IMR-90 (cell line): Measurements from ENCODE around the gene USB1. TPM values are rescaled to one million over a fixed set of nuclear protein-coding genes. Genes with fewer than 3 reads are reported as not detected.

Experiments
- ATAC-seq: fragments of 200-7000 bp; cut with Tn5 transposase; 2 replicates; pipeline ENCODE4 v1.9.1; 2020; ENCODE audit warnings: low read depth, mild to moderate bottlenecking, moderate library complexity
- BruUV-seq: library from RNA; stranded (reverse); fragments of 400-500 nt; replicated peaks from 2 replicates; lab custom pipeline; 2021; lab: Mats Ljungman, UMichigan
- CTCF ChIA-PET: fragments of 300-600 bp; formaldehyde crosslinking; extraction: SDS; loops from one replicate; lab custom pipeline; 2021; ENCODE audit warnings: antibody characterized with exemption; lab: Yijun Ruan, JAX
- POLR2A ChIA-PET: fragments of 300-600 bp; sonication (Branson Sonifier 250); formaldehyde crosslinking; loops from one replicate; lab custom pipeline; 2022; ENCODE audit warnings: antibody characterized with exemption; ENCODE audit not compliant: unreplicated experiment; lab: Charles Lee
- DNase-seq: peaks from one replicate; pipeline ENCODE4 v3.0.0; 2013
- H2AFZ ChIP-seq: replicated peaks from 2 replicates; pipeline ENCODE3; 2013; ENCODE audit warnings: low read length, mild to moderate bottlenecking; ENCODE audit not compliant: poor library complexity
- H2AK5ac ChIP-seq: 2 replicates; pipeline ENCODE4 v1.6.1; 2013; ENCODE audit warnings: low read depth, low read length, inconsistent platforms
- H2AK9ac ChIP-seq: replicated peaks from 2 replicates; pipeline ENCODE3; 2013; ENCODE audit warnings: mild to moderate bottlenecking, low read depth, low read length, moderate library complexity; ENCODE audit not compliant: poor library complexity
- H2BK120ac ChIP-seq: 2 replicates; pipeline ENCODE4 v1.6.1; 2013; ENCODE audit warnings: low read depth, low read length, inconsistent platforms
- H2BK15ac ChIP-seq: 3 replicates; pipeline ENCODE4 v1.6.1; 2013; ENCODE audit warnings: low read depth, low read length, inconsistent platforms
- H2BK20ac ChIP-seq: 2 replicates; pipeline ENCODE4 v1.6.1; 2013; ENCODE audit warnings: low read depth, mild to moderate bottlenecking, inconsistent platforms, low read length, moderate library complexity
- H2BK5ac ChIP-seq: 2 replicates; pipeline ENCODE4 v1.6.1; 2013; ENCODE audit warnings: mild to moderate bottlenecking, low read depth, low read length, inconsistent platforms; ENCODE audit not compliant: poor library complexity, severe bottlenecking
- H3K14ac ChIP-seq: replicated peaks from 2 replicates; pipeline ENCODE4 v1.6.1; 2013; ENCODE audit warnings: low read depth, low read length, inconsistent platforms
- H3K18ac ChIP-seq: 2 replicates; pipeline ENCODE4 v1.6.1; 2013; ENCODE audit warnings: low read depth, low read length, control low read depth
- H3K23ac ChIP-seq: 2 replicates; pipeline ENCODE4 v1.6.1; 2013; ENCODE audit warnings: low read depth, low read length, inconsistent platforms
- H3K27ac ChIP-seq: 2 replicates; pipeline ENCODE4 v1.5.1; 2013; ENCODE audit warnings: mild to moderate bottlenecking, control low read depth, low read length; ENCODE audit not compliant: insufficient read depth
- H3K27me3 ChIP-seq: 2 replicates; pipeline ENCODE4 v1.6.1; 2013; ENCODE audit warnings: low read length; ENCODE audit not compliant: control insufficient read depth, insufficient read depth
- H3K36me3 ChIP-seq: 2 replicates; pipeline ENCODE4 v1.6.1; 2013; ENCODE audit warnings: low read length, mixed read lengths; ENCODE audit not compliant: control insufficient read depth, insufficient read depth
- H3K4ac ChIP-seq: 2 replicates; pipeline ENCODE4 v1.6.1; 2013; ENCODE audit warnings: low read depth, low read length, inconsistent platforms
- H3K4me1 ChIP-seq: 2 replicates; pipeline ENCODE4 v1.6.1; 2013; ENCODE audit warnings: low read length, mixed read lengths; ENCODE audit not compliant: control insufficient read depth, insufficient read depth
- H3K4me2 ChIP-seq: 2 replicates; pipeline ENCODE4 v1.6.1; 2013; ENCODE audit warnings: low read depth, mild to moderate bottlenecking, control low read depth, low read length, moderate library complexity
- H3K4me3 ChIP-seq: 2 replicates; pipeline ENCODE4 v1.5.1; 2013; ENCODE audit warnings: low read depth, mild to moderate bottlenecking, control low read depth, low read length, moderate library complexity; ENCODE audit not compliant: insufficient read depth
- H3K56ac ChIP-seq: 2 replicates; pipeline ENCODE4 v1.6.1; 2013; ENCODE audit warnings: low read length, inconsistent platforms; ENCODE audit not compliant: insufficient read depth; ENCODE audit errors: extremely low read depth
- H3K79me1 ChIP-seq, 2 experiments: 2 replicates each; pipeline ENCODE4 v1.6.1; 2013; ENCODE audit warnings: low read length in 2 of 2, inconsistent platforms in 1 of 2, low read depth in 1 of 2
- H3K9ac ChIP-seq: 2 replicates; pipeline ENCODE4 v1.6.1; 2013; ENCODE audit warnings: low read depth, low read length, control low read depth
- H3K9me1 ChIP-seq: 2 replicates; pipeline ENCODE4 v1.6.1; 2013; ENCODE audit warnings: low read length, inconsistent platforms; ENCODE audit not compliant: insufficient read depth
- H3K9me3 ChIP-seq: 2 replicates; pipeline ENCODE4 v1.6.1; 2013; ENCODE audit warnings: low read length; ENCODE audit not compliant: control insufficient read depth, insufficient read depth
- H4K20me1 ChIP-seq: 2 replicates; pipeline ENCODE4 v1.6.1; 2013; ENCODE audit warnings: low read length, inconsistent platforms; ENCODE audit not compliant: insufficient read depth
- H4K5ac ChIP-seq: 2 replicates; pipeline ENCODE4 v1.6.1; 2013; ENCODE audit warnings: mild to moderate bottlenecking, low read depth, low read length, control low read depth
- H4K8ac ChIP-seq, 2 experiments: 2 replicates each; pipeline ENCODE4 v1.6.1; 2013; ENCODE audit warnings: low read depth in 2 of 2, low read length in 2 of 2, control low read depth in 1 of 2, inconsistent platforms in 1 of 2
- H4K91ac ChIP-seq: 2 replicates; pipeline ENCODE4 v1.6.1; 2013; ENCODE audit warnings: low read depth, low read length, inconsistent platforms; ENCODE audit not compliant: insufficient read depth
- BHLHE40 ChIP-seq: fragments of 150-350 bp; IDR thresholded peaks from 2 replicates; pipeline ENCODE4 v1.6.1; 2016; ENCODE audit warnings: mild to moderate bottlenecking, low read depth, low read length
- CEBPB ChIP-seq: IDR thresholded peaks from 2 replicates; pipeline ENCODE4 v1.6.1; 2012; ENCODE audit warnings: low read depth, low read length, improper control_type of control experiment
- CHD1 ChIP-seq: IDR thresholded peaks from 2 replicates; pipeline ENCODE4 v1.6.1; 2012; ENCODE audit warnings: low read depth, low read length, improper control_type of control experiment
- FOS ChIP-seq: fragments of 150-350 bp; IDR thresholded peaks from 2 replicates; pipeline ENCODE4 v1.6.1; 2016; ENCODE audit warnings: low read depth, low read length
- MAFK ChIP-seq: IDR thresholded peaks from 2 replicates; pipeline ENCODE4 v1.6.1; 2012; ENCODE audit warnings: low read depth, low read length, improper control_type of control experiment
- MAZ ChIP-seq: IDR thresholded peaks from 2 replicates; pipeline ENCODE4 v1.6.1; 2012; ENCODE audit warnings: low read depth, mild to moderate bottlenecking, low read length, improper control_type of control experiment, moderate library complexity, borderline replicate concordance
- MXI1 ChIP-seq: IDR thresholded peaks from 2 replicates; pipeline ENCODE4 v1.6.1; 2012; ENCODE audit warnings: low read depth, mild to moderate bottlenecking, low read length, moderate library complexity, borderline replicate concordance
- NFE2L2 ChIP-seq: fragments of 150-350 bp; IDR thresholded peaks from 2 replicates; pipeline ENCODE4 v1.6.1; 2016; ENCODE audit warnings: low read depth, mild to moderate bottlenecking, low read length
- RAD21 ChIP-seq: IDR thresholded peaks from 2 replicates; pipeline ENCODE4 v1.6.1; 2012; ENCODE audit warnings: low read length, improper control_type of control experiment
- SMC3 ChIP-seq: fragments of 150-350 bp; IDR thresholded peaks from 2 replicates; pipeline ENCODE4 v1.6.1; 2016; ENCODE audit warnings: low read depth, mild to moderate bottlenecking, antibody characterized with exemption, low read length, moderate library complexity
- USF2 ChIP-seq: fragments of 150-350 bp; IDR thresholded peaks from 2 replicates; pipeline ENCODE4 v1.6.1; 2017; ENCODE audit warnings: mild to moderate bottlenecking, antibody characterized with exemption, low read length, low read depth
- WGBS, 2 experiments: methylation state at CpG; one replicate each; pipeline versions ENCODE4 v1.1.5 to v1.1.7; 2013; ENCODE audit warnings: missing lambda C conversion rate in 2 of 2; ENCODE audit not compliant: insufficient read length in 1 of 2; ENCODE audit errors: extremely low coverage in 2 of 2; 5-methylcytosine and 5-hydroxymethylcytosine counted together
- dilution Hi-C: fragments of 300-500 bp; cut with HindIII; formaldehyde crosslinking; loops from one replicate; pipeline ENCODE4 v1.14.3; 2018; ENCODE audit warnings: low sequenced_read_pairs; ENCODE audit not compliant: unreplicated experiment
- in situ Hi-C: fragments of 300-500 bp; cut with MboI; formaldehyde crosslinking; loops from 3 replicates; pipeline ENCODE4 v1.14.3; 2019; ENCODE audit warnings: low sequenced_read_pairs, inconsistent platforms, mixed read lengths
- intact Hi-C: fragments of 100-400 bp; cut with micrococcal nuclease; formaldehyde crosslinking; loops from 2 replicates; pipeline ENCODE4 v1.10.0; 2022
- polyA plus RNA-seq, 3 experiments: library from polyadenylated mRNA; depleted of rRNA; stranded (reverse); fragments of >200 nt; gene quantifications; 2 replicates each; pipeline ENCODE4 v1.2.3, GENCODE V29; 2012; ENCODE audit warnings: low replicate concordance in 1 of 3
- total RNA-seq: library from RNA; depleted of rRNA; stranded (reverse); fragments of >200 nt; gene quantifications from 2 replicates; pipeline ENCODE4 v1.2.3, GENCODE V29; 2012
- TF ChIP-seq, protein P1 (sequence below): fragments of 150-350 bp; IDR thresholded peaks from 2 replicates; pipeline ENCODE4 v1.6.1; 2016; ENCODE audit warnings: low read depth, mild to moderate bottlenecking, low read length, moderate library complexity, borderline replicate concordance
- TF ChIP-seq, protein P2 (sequence below): conservative IDR thresholded peaks from 2 replicates; pipeline ENCODE4 v1.5.1; 2012; ENCODE audit warnings: mild to moderate bottlenecking, low read depth, low read length, improper control_type of control experiment

The USB1 gene
- total and polyA plus RNA-seq, 2 of the 4 experiments (the other 2 are of a cell fraction), result 45.9 to 94.9 TPM

- peaks cover 8% of the 10 kb centered on the region; the same call in 1 of the 2 replicates for H3K9me1 ChIP-seq
- no peak overlapping the region for H2AFZ ChIP-seq
- no peak overlapping the region for H3K4me2 ChIP-seq
- no peaks in the 10 kb centered on the region; a peak in 1 of 4 replicates for H3K79me1 ChIP-seq
- 73% methylated on average over 3 of the region's 7 CpGs; no CpG with 5 or more reads in 1 of the 2 experiments for WGBS, 2 experiments
- no peak overlapping the region for H2BK20ac ChIP-seq
- no peak for ATAC-seq
- H2BK15ac ChIP-seq, result no peak overlapping the region
- BruUV-seq, result no TSS peak
- intact Hi-C loops (no loop called here), dilution Hi-C loops (no loop called here), in situ Hi-C loops (no loop called here)
- no peak overlapping the region for H3K23ac ChIP-seq
- H3K4me3 ChIP-seq, result no peak overlapping the region
- TF ChIP-seq, protein P1, sequence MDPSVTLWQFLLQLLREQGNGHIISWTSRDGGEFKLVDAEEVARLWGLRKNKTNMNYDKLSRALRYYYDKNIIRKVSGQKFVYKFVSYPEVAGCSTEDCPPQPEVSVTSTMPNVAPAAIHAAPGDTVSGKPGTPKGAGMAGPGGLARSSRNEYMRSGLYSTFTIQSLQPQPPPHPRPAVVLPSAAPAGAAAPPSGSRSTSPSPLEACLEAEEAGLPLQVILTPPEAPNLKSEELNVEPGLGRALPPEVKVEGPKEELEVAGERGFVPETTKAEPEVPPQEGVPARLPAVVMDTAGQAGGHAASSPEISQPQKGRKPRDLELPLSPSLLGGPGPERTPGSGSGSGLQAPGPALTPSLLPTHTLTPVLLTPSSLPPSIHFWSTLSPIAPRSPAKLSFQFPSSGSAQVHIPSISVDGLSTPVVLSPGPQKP, result no peak
- no peak for TF ChIP-seq NFE2L2
- TF ChIP-seq CHD1, result no peak
- TF ChIP-seq MAFK, result no peak
- no peak for TF ChIP-seq MXI1
- TF ChIP-seq FOS, result no peak
- TF ChIP-seq USF2, result no peak
- no peak for TF ChIP-seq BHLHE40
- TF ChIP-seq SMC3, result no peak
- TF ChIP-seq RAD21, result no peak
- no peak for TF ChIP-seq CEBPB
- no peak for TF ChIP-seq MAZ
- TF ChIP-seq, protein P2, sequence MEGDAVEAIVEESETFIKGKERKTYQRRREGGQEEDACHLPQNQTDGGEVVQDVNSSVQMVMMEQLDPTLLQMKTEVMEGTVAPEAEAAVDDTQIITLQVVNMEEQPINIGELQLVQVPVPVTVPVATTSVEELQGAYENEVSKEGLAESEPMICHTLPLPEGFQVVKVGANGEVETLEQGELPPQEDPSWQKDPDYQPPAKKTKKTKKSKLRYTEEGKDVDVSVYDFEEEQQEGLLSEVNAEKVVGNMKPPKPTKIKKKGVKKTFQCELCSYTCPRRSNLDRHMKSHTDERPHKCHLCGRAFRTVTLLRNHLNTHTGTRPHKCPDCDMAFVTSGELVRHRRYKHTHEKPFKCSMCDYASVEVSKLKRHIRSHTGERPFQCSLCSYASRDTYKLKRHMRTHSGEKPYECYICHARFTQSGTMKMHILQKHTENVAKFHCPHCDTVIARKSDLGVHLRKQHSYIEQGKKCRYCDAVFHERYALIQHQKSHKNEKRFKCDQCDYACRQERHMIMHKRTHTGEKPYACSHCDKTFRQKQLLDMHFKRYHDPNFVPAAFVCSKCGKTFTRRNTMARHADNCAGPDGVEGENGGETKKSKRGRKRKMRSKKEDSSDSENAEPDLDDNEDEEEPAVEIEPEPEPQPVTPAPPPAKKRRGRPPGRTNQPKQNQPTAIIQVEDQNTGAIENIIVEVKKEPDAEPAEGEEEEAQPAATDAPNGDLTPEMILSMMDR, result no peak
- no peak overlapping the region for H2AK5ac ChIP-seq
- H3K27me3 ChIP-seq, result no peaks in the 10 kb centered on the region
- H3K4me1 ChIP-seq, result peaks cover 12% of the 10 kb centered on the region
- no peak for DNase-seq
- H3K9me3 ChIP-seq, result no peaks in the 10 kb centered on the region
- peaks cover 9% of the 10 kb centered on the region for H3K36me3 ChIP-seq
- H4K20me1 ChIP-seq, result 0 out of 2 replicates have a peak, but pooled peaks cover 9% of the 10 kb centered on the region
- H2AK9ac ChIP-seq, result no peak overlapping the region
- H3K14ac ChIP-seq, result no peak overlapping the region
- ChIA-PET CTCF (no interaction called here), POLR2A (no interaction called here)
- no peak overlapping the region for H3K4ac ChIP-seq
- H2BK5ac ChIP-seq, result no peak overlapping the region
- H3K27ac ChIP-seq, result no peak overlapping the region
- no peak overlapping the region for H4K91ac ChIP-seq
- no peak overlapping the region for H3K56ac ChIP-seq
- H4K5ac ChIP-seq, result no peak overlapping the region
- H2BK120ac ChIP-seq, result no peak overlapping the region
- H3K9ac ChIP-seq, result no peak overlapping the region
- no peak overlapping the region for H3K18ac ChIP-seq
- no peak overlapping the region for H4K8ac ChIP-seq
Observed at GRCh38 chr16:58018803-58019202, 17.6 kb downstream of the USB1 start.
